ENCODE results near the gene HEXD.
A peak's percentile ranks its signal among the peaks of the same experiment; 100 is the strongest.
"Not testable (repeated sequence)": the region's sequence is repeated elsewhere in the genome, so short reads cannot be mapped to it uniquely, and the experiment has no call there.

HEXD gene

GRCh38 chr17:82397449-82398335 lies 20.5 kb upstream of the HEXD start:
- DNase-seq = no peak

GRCh38 chr17:82399041-82399441 lies 19.1 kb upstream of the HEXD start:
- no peak for DNase-seq

- DNase-seq = no peak
Measured at GRCh38 chr17:82399601-82400101, 18.5 kb upstream of the HEXD start.

GRCh38 chr17:82400206-82400605 lies 17.9 kb upstream of the HEXD start:
- no peak for DNase-seq

- DNase-seq = peak in 1 of 4 experiments; percentile 21
Measured at GRCh38 chr17:82400830-82401229, 17.3 kb upstream of the HEXD start.

GRCh38 chr17:82402865-82403264 lies 15.3 kb upstream of the HEXD start:
- no peak for DNase-seq

GRCh38 chr17:82403662-82404660 lies 14.2 kb upstream of the HEXD start:
- DNase-seq = no peak

GRCh38 chr17:82405051-82405450 lies 13.1 kb upstream of the HEXD start:
- no peak for DNase-seq

- no peak for DNase-seq
Measured at GRCh38 chr17:82406131-82406671, 11.9 kb upstream of the HEXD start.

GRCh38 chr17:82407255-82407654 lies 10.9 kb upstream of the HEXD start:
- no peak for DNase-seq

- no peak for DNase-seq
Measured at GRCh38 chr17:82408288-82408937, 9.7 kb upstream of the HEXD start.

GRCh38 chr17:82408938-82409318 lies 9.2 kb upstream of the HEXD start:
- DNase-seq = no peak

GRCh38 chr17:82410014-82410716 lies 8.0 kb upstream of the HEXD start:
- DNase-seq = no peak

- no peak for DNase-seq
Measured at GRCh38 chr17:82411396-82412053, 6.6 kb upstream of the HEXD start.

- not testable (repeated sequence) for DNase-seq
Measured at GRCh38 chr17:82412081-82412480, 6.1 kb upstream of the HEXD start.

- no peak for DNase-seq
Measured at GRCh38 chr17:82412535-82413520, 5.3 kb upstream of the HEXD start.

GRCh38 chr17:82414548-82415281 lies 3.4 kb upstream of the HEXD start:
- peak; percentile 43 to 63 (median 48) for DNase-seq

GRCh38 chr17:82415336-82415735 lies 2.8 kb upstream of the HEXD start:
- DNase-seq = no peak

GRCh38 chr17:82415786-82416185 lies 2.4 kb upstream of the HEXD start:
- no peak for DNase-seq
